HEK293 (cell line): ENCODE measurements around the gene SLC30A7.
A peak's percentile ranks its signal among the peaks of the same experiment; 100 is the strongest.

Experiments
- FEZF1 ChIP-seq: fragments of 450-650 bp; formaldehyde crosslinking; IDR thresholded peaks from 2 replicates; pipeline ENCODE4 v1.5.1; 2016; ENCODE audit warnings: missing biosample characterization, missing genetic modification characterization
- GLI2 ChIP-seq: fragments of 450-650 bp; formaldehyde crosslinking; IDR thresholded peaks from 2 replicates; pipeline ENCODE4; 2017; ENCODE audit warnings: missing biosample characterization, missing genetic modification characterization, low read depth, borderline replicate concordance
- GLIS1 ChIP-seq: fragments of 450-650 bp; formaldehyde crosslinking; IDR thresholded peaks from 2 replicates; pipeline ENCODE4 v1.5.1; 2016; ENCODE audit warnings: missing biosample characterization, missing genetic modification characterization
- HOXD13 ChIP-seq: sonication (generic); formaldehyde crosslinking; IDR thresholded peaks from 2 replicates; pipeline ENCODE4 v1.8.0; 2022; ENCODE audit warnings: missing genetic modification reagents, borderline replicate concordance
- IKZF3 ChIP-seq: fragments of 450-650 bp; IDR thresholded peaks from 2 replicates; pipeline ENCODE4 v1.5.0; 2018; ENCODE audit warnings: missing biosample characterization, mild to moderate bottlenecking, missing genetic modification characterization, moderate library complexity
- KLF7 ChIP-seq: fragments of 450-650 bp; formaldehyde crosslinking; IDR thresholded peaks from 2 replicates; pipeline ENCODE4 v1.5.1; 2016; ENCODE audit warnings: missing biosample characterization, missing genetic modification characterization, borderline replicate concordance
- PRDM6 ChIP-seq: fragments of 450-650 bp; formaldehyde crosslinking; IDR thresholded peaks from 2 replicates; pipeline ENCODE4 v1.5.1; 2017; ENCODE audit warnings: missing biosample characterization, missing genetic modification characterization
- ZBTB17 ChIP-seq: fragments of 450-650 bp; formaldehyde crosslinking; IDR thresholded peaks from 2 replicates; pipeline ENCODE4 v1.5.1; 2016; ENCODE audit warnings: missing biosample characterization, missing genetic modification characterization
- ZBTB49 ChIP-seq: fragments of 450-650 bp; formaldehyde crosslinking; IDR thresholded peaks from 2 replicates; pipeline ENCODE4 v1.5.1; 2016; ENCODE audit warnings: missing biosample characterization, missing genetic modification characterization, low read depth
- ZNF146 ChIP-seq: fragments of 450-650 bp; formaldehyde crosslinking; IDR thresholded peaks from 2 replicates; pipeline ENCODE4 v1.5.1; 2016; ENCODE audit warnings: missing biosample characterization, missing genetic modification characterization
- ZNF24 ChIP-seq: fragments of 450-650 bp; formaldehyde crosslinking; IDR thresholded peaks from 2 replicates; pipeline ENCODE4 v1.5.1; 2016; ENCODE audit warnings: missing biosample characterization, missing genetic modification characterization
- ZNF266 ChIP-seq: fragments of 450-650 bp; formaldehyde crosslinking; IDR thresholded peaks from 2 replicates; pipeline ENCODE4 v1.5.1; 2016; ENCODE audit warnings: missing biosample characterization, missing genetic modification characterization, low read depth
- ZNF366 ChIP-seq: fragments of 450-650 bp; formaldehyde crosslinking; conservative IDR thresholded peaks from 2 replicates; pipeline ENCODE4 v1.5.1; 2016; ENCODE audit warnings: missing biosample characterization, missing genetic modification characterization
- ZNF521 ChIP-seq: fragments of 450-650 bp; formaldehyde crosslinking; IDR thresholded peaks from 2 replicates; pipeline ENCODE4 v1.5.1; 2017; ENCODE audit warnings: missing biosample characterization, mild to moderate bottlenecking, missing genetic modification characterization
- ZNF558 ChIP-seq: fragments of 450-650 bp; formaldehyde crosslinking; IDR thresholded peaks from 2 replicates; pipeline ENCODE4 v1.5.1; 2016; ENCODE audit warnings: missing biosample characterization, missing genetic modification characterization
- ZNF610 ChIP-seq: fragments of 450-650 bp; formaldehyde crosslinking; IDR thresholded peaks from 2 replicates; pipeline ENCODE4 v1.5.1; 2016; ENCODE audit warnings: missing biosample characterization, missing genetic modification characterization, borderline replicate concordance
- ZNF639 ChIP-seq: fragments of 450-650 bp; formaldehyde crosslinking; IDR thresholded peaks from 2 replicates; pipeline ENCODE4 v1.5.1; 2016; ENCODE audit warnings: missing biosample characterization, missing genetic modification characterization
- ZNF837 ChIP-seq: fragments of 450-650 bp; formaldehyde crosslinking; IDR thresholded peaks from 2 replicates; pipeline ENCODE4 v1.5.1; 2016; ENCODE audit warnings: missing biosample characterization, missing genetic modification characterization
- ZNF843 ChIP-seq: fragments of 450-650 bp; formaldehyde crosslinking; IDR thresholded peaks from 2 replicates; pipeline ENCODE4 v1.5.1; 2016; ENCODE audit warnings: missing biosample characterization, missing genetic modification characterization
- ZSCAN30 ChIP-seq: fragments of 450-650 bp; IDR thresholded peaks from 2 replicates; pipeline ENCODE4 v1.5.1; 2018; ENCODE audit warnings: missing biosample characterization, mild to moderate bottlenecking, missing genetic modification characterization, moderate library complexity
- ZXDB ChIP-seq: fragments of 450-650 bp; formaldehyde crosslinking; IDR thresholded peaks from 2 replicates; pipeline ENCODE4 v1.5.1; 2016; ENCODE audit warnings: missing biosample characterization, missing genetic modification characterization
- TF ChIP-seq, protein P1 (sequence below): fragments of 450-650 bp; formaldehyde crosslinking; IDR thresholded peaks from 2 replicates; pipeline ENCODE4 v1.5.1; 2016; ENCODE audit warnings: missing biosample characterization, missing genetic modification characterization
- TF ChIP-seq, protein P2 (sequence below): IDR thresholded peaks from 2 replicates; pipeline ENCODE4 v1.6.1; 2011; ENCODE audit warnings: mild to moderate bottlenecking, low read depth, low read length, borderline replicate concordance
- TF ChIP-seq, protein P3 (sequence below): sonication (generic); formaldehyde crosslinking; IDR thresholded peaks from 2 replicates; pipeline ENCODE4 v1.8.1; 2022; ENCODE audit warnings: mild to moderate bottlenecking, moderate library complexity, missing genetic modification reagents
- TF ChIP-seq, protein P4 (sequence below): fragments of 450-650 bp; formaldehyde crosslinking; IDR thresholded peaks from 2 replicates; pipeline ENCODE4 v1.5.1; 2017; ENCODE audit warnings: missing biosample characterization, missing genetic modification characterization

Gene SLC30A7

GRCh38 chr1:100894603-100895539, 1.0 kb upstream of the SLC30A7 start, which contains the start of gene EXTL2 (continued):
- peak; percentile 54; the same call in 1 of the 2 replicates for TF ChIP-seq ZNF639 (tag by site-specific recombination)
- TF ChIP-seq GLIS1: peak; percentile 66
- TF ChIP-seq, protein P1, sequence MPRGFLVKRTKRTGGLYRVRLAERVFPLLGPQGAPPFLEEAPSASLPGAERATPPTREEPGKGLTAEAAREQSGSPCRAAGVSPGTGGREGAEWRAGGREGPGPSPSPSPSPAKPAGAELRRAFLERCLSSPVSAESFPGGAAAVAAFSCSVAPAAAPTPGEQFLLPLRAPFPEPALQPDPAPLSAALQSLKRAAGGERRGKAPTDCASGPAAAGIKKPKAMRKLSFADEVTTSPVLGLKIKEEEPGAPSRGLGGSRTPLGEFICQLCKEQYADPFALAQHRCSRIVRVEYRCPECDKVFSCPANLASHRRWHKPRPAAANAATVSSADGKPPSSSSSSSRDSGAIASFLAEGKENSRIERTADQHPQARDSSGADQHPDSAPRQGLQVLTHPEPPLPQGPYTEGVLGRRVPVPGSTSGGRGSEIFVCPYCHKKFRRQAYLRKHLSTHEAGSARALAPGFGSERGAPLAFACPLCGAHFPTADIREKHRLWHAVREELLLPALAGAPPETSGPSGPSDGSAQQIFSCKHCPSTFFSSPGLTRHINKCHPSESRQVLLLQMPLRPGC (tag by site-specific recombination): peak; percentile 30; the same call in 1 of the 2 replicates
- no peak for TF ChIP-seq ZNF521 (tag by site-specific recombination)
- TF ChIP-seq ZNF558 (tag by site-specific recombination): 0 out of 2 replicates have a peak, but pooled peaks have one; percentile 19
- no peak for TF ChIP-seq HOXD13 (CRISPR knock-in tag)
- TF ChIP-seq, protein P2, sequence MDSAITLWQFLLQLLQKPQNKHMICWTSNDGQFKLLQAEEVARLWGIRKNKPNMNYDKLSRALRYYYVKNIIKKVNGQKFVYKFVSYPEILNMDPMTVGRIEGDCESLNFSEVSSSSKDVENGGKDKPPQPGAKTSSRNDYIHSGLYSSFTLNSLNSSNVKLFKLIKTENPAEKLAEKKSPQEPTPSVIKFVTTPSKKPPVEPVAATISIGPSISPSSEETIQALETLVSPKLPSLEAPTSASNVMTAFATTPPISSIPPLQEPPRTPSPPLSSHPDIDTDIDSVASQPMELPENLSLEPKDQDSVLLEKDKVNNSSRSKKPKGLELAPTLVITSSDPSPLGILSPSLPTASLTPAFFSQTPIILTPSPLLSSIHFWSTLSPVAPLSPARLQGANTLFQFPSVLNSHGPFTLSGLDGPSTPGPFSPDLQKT: peak; percentile 73; the same call in 1 of the 2 replicates
- no peak for TF ChIP-seq ZNF146 (tag by site-specific recombination)
- TF ChIP-seq ZNF266 (tag by site-specific recombination): no peak
- TF ChIP-seq PRDM6 (tag by site-specific recombination): peak; percentile 86
- TF ChIP-seq ZSCAN30 (tag by site-specific recombination): peak; percentile 70
- peak; percentile 64 for TF ChIP-seq ZNF843 (tag by site-specific recombination)
- TF ChIP-seq, protein P3, sequence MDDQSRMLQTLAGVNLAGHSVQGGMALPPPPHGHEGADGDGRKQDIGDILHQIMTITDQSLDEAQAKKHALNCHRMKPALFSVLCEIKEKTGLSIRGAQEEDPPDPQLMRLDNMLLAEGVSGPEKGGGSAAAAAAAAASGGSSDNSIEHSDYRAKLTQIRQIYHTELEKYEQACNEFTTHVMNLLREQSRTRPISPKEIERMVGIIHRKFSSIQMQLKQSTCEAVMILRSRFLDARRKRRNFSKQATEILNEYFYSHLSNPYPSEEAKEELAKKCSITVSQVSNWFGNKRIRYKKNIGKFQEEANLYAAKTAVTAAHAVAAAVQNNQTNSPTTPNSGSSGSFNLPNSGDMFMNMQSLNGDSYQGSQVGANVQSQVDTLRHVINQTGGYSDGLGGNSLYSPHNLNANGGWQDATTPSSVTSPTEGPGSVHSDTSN (CRISPR knock-in tag): 0 out of 2 replicates have a peak, but pooled peaks have one; percentile 24
- TF ChIP-seq ZNF366 (tag by site-specific recombination): peak; percentile 88
- no peak for TF ChIP-seq ZBTB49 (tag by site-specific recombination)
- TF ChIP-seq GLI2 (tag by site-specific recombination): peak; percentile 35; the same call in 1 of the 2 replicates
- TF ChIP-seq ZNF24 (tag by site-specific recombination): peak; percentile 62; the same call in 1 of the 2 replicates
- TF ChIP-seq ZNF837 (tag by site-specific recombination): no peak
- TF ChIP-seq ZXDB (tag by site-specific recombination): peak; percentile 80
- 0 out of 2 replicates have a peak, but pooled peaks have one; percentile 54 for TF ChIP-seq KLF7 (tag by site-specific recombination)
- peak; percentile 98 for TF ChIP-seq FEZF1 (tag by site-specific recombination)
- TF ChIP-seq IKZF3: peak; percentile 97
- TF ChIP-seq ZBTB17: peak; percentile 85
- TF ChIP-seq ZNF610: peak; percentile 78
- TF ChIP-seq, protein P4, sequence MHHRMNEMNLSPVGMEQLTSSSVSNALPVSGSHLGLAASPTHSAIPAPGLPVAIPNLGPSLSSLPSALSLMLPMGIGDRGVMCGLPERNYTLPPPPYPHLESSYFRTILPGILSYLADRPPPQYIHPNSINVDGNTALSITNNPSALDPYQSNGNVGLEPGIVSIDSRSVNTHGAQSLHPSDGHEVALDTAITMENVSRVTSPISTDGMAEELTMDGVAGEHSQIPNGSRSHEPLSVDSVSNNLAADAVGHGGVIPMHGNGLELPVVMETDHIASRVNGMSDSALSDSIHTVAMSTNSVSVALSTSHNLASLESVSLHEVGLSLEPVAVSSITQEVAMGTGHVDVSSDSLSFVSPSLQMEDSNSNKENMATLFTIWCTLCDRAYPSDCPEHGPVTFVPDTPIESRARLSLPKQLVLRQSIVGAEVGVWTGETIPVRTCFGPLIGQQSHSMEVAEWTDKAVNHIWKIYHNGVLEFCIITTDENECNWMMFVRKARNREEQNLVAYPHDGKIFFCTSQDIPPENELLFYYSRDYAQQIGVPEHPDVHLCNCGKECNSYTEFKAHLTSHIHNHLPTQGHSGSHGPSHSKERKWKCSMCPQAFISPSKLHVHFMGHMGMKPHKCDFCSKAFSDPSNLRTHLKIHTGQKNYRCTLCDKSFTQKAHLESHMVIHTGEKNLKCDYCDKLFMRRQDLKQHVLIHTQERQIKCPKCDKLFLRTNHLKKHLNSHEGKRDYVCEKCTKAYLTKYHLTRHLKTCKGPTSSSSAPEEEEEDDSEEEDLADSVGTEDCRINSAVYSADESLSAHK (tag by site-specific recombination): peak; percentile 57; the same call in 1 of the 2 replicates
